GM12872 (cell line): ENCODE results near the gene RAMP1.

Experiments used
- CTCF ChIP-seq: IDR thresholded peaks from 3 replicates; pipeline ENCODE4 v1.5.1; 2011; ENCODE audit warnings: low read depth, mild to moderate bottlenecking, low read length, moderate library complexity; ENCODE audit not compliant: insufficient read depth

Gene RAMP1

GRCh38 chr2:237878321-237879057 is 19.1 kb downstream of the RAMP1 start:
- TF ChIP-seq CTCF = no peak

DNA sequence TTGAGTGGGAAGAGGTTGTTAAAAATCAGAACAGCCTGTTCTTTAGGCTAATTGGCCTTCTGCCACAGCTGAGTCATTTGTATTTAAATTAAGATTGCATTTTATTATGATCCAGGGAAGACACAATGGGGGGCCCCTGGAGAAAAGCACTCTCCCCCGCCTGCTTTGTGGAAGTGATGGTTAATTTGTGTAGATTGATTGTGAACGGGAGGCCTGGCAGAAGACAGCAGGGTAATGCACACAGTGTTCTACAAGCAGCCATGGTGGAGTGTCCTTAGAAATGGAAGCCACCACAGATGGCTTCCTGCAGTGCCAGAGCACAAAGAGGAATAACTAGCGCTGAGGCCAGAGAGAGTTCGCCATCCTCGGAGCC is 19.6 kb downstream of the RAMP1 start:
- TF ChIP-seq CTCF = no peak

DNA sequence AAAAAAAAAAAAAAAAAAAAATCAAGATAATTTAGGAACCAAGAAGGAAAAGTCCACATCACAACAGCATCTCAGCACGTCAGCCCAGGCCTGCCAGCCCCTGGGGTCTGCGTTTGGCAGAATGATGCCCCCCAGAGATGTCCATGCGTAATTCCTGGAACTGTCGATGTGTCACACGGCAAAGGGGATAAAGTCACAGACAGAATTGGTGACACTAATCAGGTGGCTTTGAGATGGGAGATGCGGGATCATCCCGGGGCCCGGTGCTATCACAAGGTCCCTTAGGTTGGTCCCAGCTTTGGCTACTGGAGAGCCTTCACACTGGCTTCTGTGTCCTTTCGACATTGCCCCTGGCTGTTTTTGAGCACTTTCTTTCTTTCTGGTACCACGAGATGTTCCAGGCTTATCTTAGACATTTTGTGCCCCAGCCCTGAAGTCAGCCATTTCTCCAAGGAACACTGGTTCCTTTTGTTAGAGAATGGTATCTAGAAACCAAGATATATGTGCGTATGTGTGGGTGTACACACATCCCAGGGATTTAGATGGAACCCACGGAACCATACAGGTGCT is 20.7 kb downstream of the RAMP1 start:
- no peak for TF ChIP-seq CTCF

DNA sequence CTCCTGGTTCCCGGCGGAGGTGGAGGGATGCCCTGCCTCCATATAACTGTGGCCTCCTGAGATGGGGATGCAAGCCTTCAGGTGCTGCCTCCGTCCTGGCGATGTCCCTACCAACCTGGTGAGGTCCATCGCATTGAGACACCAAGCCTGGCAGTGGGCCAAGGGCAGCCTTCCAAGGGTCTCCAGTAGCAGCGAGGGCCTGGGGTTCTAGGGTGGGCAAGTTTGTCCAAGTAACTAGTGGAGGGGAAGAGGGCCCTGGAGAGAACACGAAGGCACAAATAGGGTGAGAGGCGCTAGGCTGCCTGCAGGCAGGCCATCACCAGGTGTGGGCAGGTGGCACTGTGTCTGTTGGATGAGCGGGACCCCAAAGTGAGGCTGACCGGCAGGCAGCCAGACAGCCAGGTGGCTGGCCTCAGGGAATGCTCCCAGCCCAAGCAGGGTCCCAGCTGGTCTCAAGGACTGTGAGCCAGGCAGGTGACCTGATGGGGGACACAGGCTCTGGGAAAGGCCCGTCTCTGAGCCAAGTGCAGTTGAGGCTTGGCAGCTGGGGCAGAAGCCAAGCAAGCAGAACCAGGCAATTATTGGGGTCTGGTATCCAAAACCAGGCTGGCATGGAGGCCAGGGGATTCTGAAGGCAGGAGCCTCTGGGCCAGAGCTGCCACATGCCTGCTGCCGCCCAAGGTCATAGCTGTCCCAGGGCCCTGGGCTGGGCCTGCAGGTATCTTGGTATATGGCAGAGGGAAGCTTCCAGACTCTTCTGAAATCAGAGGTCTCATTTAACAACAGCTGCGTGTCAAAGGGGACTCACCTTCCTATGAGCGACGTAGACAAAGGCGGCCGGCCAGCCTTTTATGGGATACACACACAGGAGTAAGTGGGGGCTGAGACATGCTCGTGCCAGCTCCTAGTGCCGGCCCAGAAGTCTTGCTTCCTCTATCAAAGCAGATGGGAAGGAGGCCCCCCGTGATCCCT is 23.4 kb downstream of the RAMP1 start:
- TF ChIP-seq CTCF = no peak

- no peak for TF ChIP-seq CTCF
Observed at GRCh38 chr2:237883951-237884446, 24.6 kb downstream of the RAMP1 start.

DNA sequence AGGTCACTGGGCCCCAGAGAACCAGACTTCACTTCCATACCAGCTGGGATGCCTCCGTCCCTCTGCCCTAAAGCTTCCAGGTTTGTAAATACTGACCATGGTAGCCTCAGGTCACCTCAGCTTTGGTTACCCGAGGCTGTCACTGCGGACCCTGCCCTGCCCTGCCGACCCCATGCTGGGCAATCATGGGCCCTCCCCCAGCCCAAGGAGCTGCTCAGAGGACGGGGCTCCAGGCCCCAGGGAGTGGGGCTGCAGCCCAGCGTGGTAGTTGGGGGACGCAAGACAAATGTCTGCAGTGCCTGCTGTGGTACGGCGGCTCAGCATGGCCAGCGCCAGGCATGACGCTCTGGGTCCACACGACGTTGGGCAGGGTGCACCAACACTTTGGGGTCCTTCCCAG is 25.3 kb downstream of the RAMP1 start:
- no peak for TF ChIP-seq CTCF

DNA sequence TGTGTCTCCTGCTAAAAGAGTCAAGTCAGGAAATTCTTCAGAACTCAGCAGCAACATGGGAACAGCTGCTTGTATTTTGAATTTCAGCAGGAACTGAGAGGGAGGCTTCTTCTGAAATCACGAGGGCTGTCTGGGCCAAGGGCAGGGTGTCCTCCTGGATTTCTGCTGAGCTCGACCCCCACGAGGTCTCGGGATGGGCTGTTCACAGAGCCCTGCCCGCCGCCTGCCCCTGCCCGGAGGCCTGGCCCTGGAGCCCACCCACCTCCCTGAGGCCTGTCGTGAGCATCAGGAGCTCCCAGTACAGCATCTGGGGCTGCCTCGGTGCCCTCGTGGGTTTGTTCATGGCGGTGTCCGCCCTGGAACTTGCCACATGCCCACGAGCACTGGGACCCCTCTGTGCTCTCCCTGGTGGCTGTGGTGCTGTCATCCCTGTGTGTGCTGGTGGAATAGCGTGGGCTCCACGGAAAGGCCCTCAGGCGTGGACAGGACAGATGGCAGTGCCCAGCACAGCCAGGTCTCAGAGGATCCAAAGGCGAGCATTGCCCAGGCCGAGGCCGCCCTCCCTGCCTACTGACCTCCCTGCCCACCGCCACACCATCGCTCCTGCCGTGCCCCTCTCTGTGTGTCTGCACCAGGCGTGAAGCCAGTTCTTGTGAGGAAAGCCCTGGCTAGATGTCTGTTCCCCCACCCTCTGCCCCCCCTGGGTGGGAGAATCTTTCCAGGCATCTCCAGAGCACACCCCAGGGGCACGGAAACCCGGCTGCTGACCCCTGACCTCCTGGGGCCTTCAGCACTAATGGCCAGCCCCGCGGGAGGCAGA is 25.9 kb downstream of the RAMP1 start:
- TF ChIP-seq CTCF = no peak
